ENCODE data around the gene FAM20A.

FAM20A gene

GRCh38 chr17:68507576-68507975 is 93.6 kb downstream of the FAM20A start:
- TF ChIP-seq CTCF (IDR thresholded peaks at IDR 0.05; ENCODE audit: low read depth, low read length): no peak
- Histone ChIP-seq H3K27me3 (no peaks in the 10 kb centered on the region), H3K4me1 (no peaks in the 10 kb centered on the region), H3K36me3 (no peaks in the 10 kb centered on the region), H3K9me3 (peaks cover 2% of the 10 kb centered on the region; the same call in 1 of the 2 replicates), H3K4me3 (ENCODE audit: low read depth, low read length) (no peak overlapping the region)
- no peak for DNase-seq

- H3K27me3 ChIP-seq: no peaks in the 10 kb centered on the region
- TF ChIP-seq CTCF (IDR thresholded peaks at IDR 0.05; ENCODE audit: low read depth, low read length): no peak
- DNase-seq: no peak
- no peaks in the 10 kb centered on the region for H3K36me3 ChIP-seq
- no peak overlapping the region for H3K4me3 ChIP-seq (ENCODE audit: low read depth, low read length)
- H3K9me3 ChIP-seq: peaks cover 2% of the 10 kb centered on the region; the same call in 1 of the 2 replicates
- H3K4me1 ChIP-seq: no peaks in the 10 kb centered on the region
These were observed 95.2 kb downstream of the FAM20A start for GRCh38 chr17:68505951-68506350.

GRCh38 chr17:68501074-68501473 is 100.1 kb downstream of the FAM20A start:
- no peak for TF ChIP-seq CTCF (IDR thresholded peaks at IDR 0.05; ENCODE audit: low read depth, low read length)
- H3K4me3 ChIP-seq (ENCODE audit: low read depth, low read length): no peak overlapping the region
- no peaks in the 10 kb centered on the region for H3K36me3 ChIP-seq
- H3K9me3 ChIP-seq: peaks cover 2% of the 10 kb centered on the region; the same call in 1 of the 2 replicates
- no peak for DNase-seq
- no peaks in the 10 kb centered on the region for H3K27me3 ChIP-seq
- H3K4me1 ChIP-seq: no peaks in the 10 kb centered on the region

- no peak for TF ChIP-seq CTCF (IDR thresholded peaks at IDR 0.05; ENCODE audit: low read depth, low read length)
- Histone ChIP-seq H3K9me3 (peaks cover 2% of the 10 kb centered on the region; the same call in 1 of the 2 replicates), H3K4me1 (no peaks in the 10 kb centered on the region), H3K4me3 (ENCODE audit: low read depth, low read length) (no peak overlapping the region), H3K36me3 (no peaks in the 10 kb centered on the region), H3K27me3 (no peaks in the 10 kb centered on the region)
- DNase-seq: no peak
These were observed 101.6 kb downstream of the FAM20A start for GRCh38 chr17:68499587-68499986.

- no peak for DNase-seq
- no peak for TF ChIP-seq CTCF (IDR thresholded peaks at IDR 0.05; ENCODE audit: low read depth, low read length)
- no peak overlapping the region for H3K4me3 ChIP-seq (ENCODE audit: low read depth, low read length)
- H3K4me1 ChIP-seq: no peaks in the 10 kb centered on the region
- no peaks in the 10 kb centered on the region for H3K27me3 ChIP-seq
- H3K36me3 ChIP-seq: no peaks in the 10 kb centered on the region
- peaks cover 2% of the 10 kb centered on the region; the same call in 1 of the 2 replicates for H3K9me3 ChIP-seq
These were observed 102.5 kb downstream of the FAM20A start for GRCh38 chr17:68498479-68499326.

- TF ChIP-seq CTCF (IDR thresholded peaks at IDR 0.05; ENCODE audit: low read depth, low read length): no peak
- DNase-seq: no peak
- no peaks in the 10 kb centered on the region for H3K36me3 ChIP-seq
- no peaks in the 10 kb centered on the region for H3K4me1 ChIP-seq
- no peaks in the 10 kb centered on the region for H3K27me3 ChIP-seq
- no peak overlapping the region for H3K4me3 ChIP-seq (ENCODE audit: low read depth, low read length)
- 0 out of 2 replicates have a peak, but pooled peaks cover under 1% of the 10 kb centered on the region for H3K9me3 ChIP-seq
These were observed 103.3 kb downstream of the FAM20A start for GRCh38 chr17:68497885-68498319.

All from BE2C (cell line).